ENCODE results near the gene SLC35B2.

GRCh38 chr6:44258921-44259320 is 1.6 kb upstream of the SLC35B2 start:
- TF ChIP-seq POLR2A (IDR thresholded peaks at IDR 0.05) (no peak), CTCF (IDR thresholded peaks at IDR 0.05) (no peak)

All from body of pancreas (tissue), 4 donors.